Kidney capillary endothelial cell (primary cell): ENCODE measurements around the gene C2orf42.
"Not testable (repeated sequence)": the region's sequence is repeated elsewhere in the genome, so short reads cannot be mapped to it uniquely, and the experiment has no call there.

Experiments used
- DNase-seq: peaks from one replicate; pipeline ENCODE4 v3.0.0-alpha.2; 2018; ENCODE audit warnings: low spot score

C2orf42 gene

DNA sequence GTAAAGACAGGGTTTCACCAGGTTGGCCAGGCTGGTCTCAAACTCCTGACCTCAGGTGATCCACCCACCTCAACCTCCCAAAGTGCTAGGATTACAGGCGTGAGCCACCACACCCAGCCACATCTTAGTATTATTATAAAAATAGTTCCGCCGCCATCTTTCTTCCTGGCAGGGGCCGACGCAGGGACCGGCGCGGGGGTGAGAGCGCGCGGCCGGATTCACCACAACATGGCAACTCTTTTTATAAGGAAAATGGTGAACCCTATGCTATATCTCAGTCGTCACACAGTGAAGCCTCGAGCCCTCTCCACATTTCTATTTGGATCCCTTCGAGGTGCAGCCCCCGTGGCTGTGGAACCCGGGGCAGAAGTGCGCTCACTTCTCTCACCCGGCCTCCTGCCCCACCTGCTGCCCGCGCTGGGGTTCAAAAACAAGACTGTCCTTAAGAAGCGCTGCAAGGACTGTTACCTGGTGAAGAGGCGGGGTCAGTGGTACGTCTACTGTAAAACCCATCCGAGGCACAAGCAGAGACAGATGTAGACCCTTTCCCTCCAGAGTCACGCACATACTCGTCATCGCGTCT is 88.4 kb downstream of the C2orf42 start:
- not testable (repeated sequence) for DNase-seq

DNA sequence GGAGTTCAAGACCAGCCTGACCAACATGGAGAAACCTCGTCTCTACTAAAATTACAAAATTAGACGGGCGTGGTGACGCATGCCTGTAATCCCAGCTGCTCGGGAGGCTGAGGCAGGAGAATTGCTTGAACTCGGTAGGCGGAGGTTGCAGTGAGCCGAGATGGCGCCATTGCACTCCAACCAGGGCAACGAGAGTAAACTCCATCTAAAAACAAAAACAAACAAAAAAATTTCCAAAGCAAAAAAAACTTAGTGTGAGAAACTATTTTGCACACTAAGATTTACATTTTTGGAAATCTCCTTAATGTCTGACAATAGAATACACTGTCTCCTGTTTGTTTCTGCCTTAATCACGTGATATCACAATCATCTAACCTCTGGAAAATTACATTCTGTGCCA is 89.1 kb downstream of the C2orf42 start:
- DNase-seq = not testable (repeated sequence)

DNA sequence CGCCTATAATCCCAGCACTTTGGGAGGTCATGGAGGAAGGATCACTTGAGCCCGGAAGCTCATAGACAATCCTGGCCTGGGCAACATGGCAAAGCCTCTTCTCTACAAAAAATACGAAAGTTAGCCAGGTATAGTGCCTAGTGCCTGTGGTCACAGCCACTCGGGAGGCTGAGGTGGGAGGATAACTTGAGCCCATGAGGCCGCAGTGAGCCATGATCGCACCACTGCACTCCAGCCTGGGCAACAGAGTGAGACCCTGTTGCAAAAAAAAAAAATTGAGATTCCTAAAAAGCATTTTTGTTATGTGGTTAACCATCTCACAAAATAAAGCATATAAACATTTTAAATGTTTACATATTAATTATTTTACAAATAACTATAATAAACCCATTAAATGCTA is 89.6 kb downstream of the C2orf42 start:
- DNase-seq = no peak
